ENCODE measurements around the gene MAP3K4.

MAP3K4 gene

DNA sequence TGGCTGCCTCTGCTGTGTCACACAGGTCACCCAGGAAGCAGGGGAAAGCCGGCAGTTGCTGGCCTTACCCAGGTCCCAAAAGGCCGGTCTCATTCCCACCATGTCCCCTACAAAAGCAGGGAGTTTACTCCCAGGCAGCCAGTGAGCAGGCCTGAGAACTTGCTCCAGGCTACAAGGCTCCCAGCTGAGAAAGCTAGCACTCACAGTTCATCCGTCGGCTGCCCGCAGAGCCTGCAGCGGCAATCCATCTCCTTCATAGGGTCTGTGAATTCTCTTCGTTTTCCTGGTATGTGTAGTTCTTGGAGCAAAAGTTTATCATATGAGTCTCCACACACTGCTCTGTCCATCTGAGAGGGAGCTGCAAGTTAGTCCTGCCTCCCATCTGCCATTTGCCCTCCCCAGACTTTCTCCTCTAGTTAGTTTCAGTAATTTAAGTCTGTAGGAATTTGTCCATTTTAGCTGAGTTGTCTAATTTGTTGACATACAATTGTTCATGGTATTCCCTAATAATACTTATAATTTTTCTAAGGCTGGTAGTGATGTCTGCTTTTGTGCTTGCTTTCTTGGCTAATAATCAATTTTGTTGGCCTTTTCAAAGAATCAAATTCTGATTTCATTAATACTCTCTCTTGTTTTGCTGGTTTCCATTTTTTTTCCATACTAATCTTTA, 135.6 kb downstream of the MAP3K4 start:
- no peak for FAIRE-seq

DNA sequence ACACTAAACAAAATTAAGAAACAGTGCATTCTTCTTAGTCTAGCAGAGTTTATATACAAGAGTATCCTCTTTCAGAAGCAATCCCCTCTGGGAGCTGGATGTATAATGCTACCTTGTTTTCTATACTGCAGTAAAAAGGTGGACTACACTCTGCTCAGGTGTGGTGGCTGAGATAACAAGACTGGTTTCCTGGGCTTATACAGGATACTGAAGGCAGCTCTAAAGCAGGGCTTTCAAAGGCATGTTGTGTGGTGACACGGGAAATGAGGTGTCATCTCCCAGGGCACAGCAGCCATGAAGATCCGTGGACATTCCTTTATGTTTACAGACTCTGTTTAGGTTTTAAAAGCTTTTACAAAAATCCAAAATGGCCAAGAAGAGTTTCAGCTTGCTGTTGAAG, 136.7 kb downstream of the MAP3K4 start:
- FAIRE-seq: no peak

DNA sequence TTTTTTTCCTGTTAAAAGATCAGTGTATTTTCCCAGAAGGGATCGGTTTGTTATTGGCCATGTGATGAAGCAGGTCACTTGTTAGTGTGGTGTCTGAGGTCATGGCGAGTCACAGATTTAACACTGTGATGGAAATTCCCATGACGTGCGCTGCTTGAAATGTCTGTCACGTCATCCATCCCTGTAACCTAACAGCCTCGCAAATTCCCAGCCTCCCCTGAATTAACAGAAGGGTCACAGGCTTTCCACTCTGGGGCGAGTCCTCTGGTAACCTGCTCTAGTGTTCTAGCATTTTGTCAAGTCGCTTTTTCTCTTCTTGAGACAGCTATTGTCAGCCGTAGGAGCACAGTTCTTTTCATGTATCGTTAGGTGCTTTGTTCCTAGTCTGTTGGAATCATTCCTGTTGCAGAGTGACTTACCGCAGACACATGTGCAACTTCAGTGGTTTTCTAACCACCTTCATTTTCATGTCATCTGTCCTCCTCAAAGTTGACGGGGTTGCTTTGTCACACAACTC, 137.2 kb downstream of the MAP3K4 start:
- no peak for FAIRE-seq

DNA sequence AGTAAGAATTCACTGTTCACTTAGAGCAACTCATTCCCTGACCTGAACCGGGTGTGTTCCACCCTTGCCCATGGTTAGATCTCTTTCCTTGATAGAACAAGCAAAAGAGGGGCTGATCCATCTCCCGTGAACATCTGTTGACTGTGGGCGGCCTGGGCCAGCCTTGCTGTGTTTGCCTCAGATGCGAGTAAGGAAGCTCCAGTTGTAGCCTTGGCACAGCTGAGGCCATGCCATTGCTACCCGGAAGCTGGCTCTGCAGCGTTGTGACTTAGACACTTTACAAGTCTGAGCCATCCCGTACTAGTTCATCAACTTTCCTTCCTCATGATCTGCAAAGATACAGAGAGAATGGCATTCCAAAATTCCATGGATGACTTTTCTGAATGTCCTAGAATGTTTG, 139.0 kb downstream of the MAP3K4 start:
- no peak for FAIRE-seq

DNA sequence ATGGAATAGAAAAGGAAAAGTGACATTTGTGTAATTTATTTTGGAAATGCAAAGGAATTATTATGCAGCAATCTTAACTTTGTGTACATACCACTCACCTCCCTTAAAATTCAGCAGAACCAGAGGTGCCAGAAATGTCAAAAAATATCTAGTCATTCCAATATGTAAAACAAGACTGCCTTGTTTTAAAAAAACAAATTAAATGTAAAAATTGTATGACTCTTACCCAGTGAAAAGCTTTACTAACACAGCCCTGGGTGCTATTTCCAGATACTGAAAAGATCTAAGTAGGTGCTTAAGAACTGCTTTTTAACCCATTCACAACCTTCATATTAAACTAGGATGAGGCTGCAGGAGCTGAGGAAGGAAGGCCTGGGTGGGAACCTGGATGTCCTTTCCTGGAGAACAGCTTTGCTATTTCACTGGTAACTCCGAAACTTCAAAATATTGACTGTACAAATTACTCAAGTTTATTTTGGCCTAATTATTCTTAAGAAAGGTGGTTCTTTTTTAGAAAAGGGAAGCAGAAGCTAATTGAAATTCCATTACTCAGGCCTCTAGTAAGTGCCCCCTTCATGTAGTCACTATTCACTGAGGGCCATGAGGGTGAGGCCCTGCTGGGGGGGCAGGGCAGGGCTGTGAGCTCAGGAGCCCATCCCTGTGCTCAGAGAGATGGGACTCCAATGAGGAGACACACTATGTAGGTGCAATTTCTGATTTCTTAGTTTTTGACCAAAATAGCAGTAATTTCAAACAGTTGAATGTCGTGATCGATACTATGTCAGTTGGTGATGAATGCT, 139.6 kb downstream of the MAP3K4 start:
- FAIRE-seq: no peak

DNA sequence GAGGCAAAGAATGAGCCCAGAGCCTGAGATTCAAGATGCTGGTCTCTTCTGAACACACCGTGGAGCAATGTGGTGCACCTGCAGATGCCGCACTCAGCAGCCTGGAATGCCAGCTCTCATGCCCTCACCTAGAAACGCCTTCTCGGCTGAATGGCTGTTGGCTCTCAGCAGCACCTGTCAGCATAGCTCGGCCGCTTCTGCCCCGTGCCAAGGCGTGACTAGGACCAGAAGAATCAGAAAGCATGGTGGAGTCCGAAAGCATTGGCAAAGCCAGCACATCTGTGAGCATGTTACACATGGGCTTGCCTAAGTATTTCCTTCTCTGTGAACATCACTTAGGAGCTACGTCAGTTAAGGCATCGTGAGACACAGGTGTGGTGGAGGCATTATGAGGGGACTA, 140.8 kb downstream of the MAP3K4 start:
- FAIRE-seq: no peak

DNA sequence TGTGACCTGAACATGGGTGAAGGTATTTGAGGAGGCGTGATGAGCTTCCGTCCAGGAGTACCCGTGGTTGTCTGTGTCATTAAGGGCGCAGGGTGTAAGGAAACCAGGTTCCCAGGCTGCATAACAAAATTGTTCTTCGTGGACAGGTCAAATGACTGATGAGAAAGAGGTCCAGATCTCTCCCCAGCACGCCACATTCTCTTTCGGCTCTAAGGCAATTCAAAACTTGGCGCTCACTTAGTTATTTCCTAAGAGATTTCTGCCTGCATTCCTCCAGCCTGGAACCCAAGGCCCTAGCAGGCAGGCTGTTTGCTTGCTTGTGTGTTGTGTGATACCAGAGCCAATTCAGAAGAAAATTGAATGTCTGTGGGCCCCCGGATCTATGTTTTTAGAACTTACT, 142.4 kb downstream of the MAP3K4 start:
- no peak for FAIRE-seq

DNA sequence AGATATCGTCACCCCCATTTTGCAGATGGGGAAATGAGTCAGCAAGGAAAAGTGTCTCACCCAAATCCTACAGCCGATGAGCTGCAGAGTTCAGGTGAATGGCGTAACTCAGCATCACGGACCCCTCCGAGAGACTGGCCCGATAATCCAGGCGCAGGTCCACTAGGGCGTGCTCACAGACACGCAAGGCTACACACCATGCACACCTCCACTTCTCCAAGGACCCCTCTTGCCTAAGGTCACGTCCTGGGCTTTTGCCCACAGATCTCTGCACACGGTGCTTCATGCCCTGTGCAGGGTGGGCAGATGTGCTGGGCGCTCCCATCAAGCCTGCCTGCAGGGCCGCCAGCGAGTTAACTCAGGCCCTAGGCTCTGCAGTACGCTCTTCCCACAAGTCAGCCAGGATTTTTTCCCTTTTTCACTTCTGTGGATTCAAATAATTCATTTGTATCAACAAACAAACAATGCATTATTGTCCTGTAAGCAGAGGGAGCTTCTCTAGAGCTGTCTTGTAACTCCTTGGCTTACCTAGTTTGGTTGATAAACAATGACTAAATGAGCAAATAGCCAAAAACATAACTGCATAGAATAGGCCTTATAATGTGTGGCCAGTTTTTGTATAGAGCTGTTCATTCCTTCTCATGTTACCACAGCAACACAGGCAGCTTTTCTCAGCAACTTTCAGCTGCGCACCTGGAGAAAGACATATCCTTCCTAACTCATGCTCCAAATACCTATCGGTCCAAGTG, 143.2 kb downstream of the MAP3K4 start:
- FAIRE-seq: no peak

DNA sequence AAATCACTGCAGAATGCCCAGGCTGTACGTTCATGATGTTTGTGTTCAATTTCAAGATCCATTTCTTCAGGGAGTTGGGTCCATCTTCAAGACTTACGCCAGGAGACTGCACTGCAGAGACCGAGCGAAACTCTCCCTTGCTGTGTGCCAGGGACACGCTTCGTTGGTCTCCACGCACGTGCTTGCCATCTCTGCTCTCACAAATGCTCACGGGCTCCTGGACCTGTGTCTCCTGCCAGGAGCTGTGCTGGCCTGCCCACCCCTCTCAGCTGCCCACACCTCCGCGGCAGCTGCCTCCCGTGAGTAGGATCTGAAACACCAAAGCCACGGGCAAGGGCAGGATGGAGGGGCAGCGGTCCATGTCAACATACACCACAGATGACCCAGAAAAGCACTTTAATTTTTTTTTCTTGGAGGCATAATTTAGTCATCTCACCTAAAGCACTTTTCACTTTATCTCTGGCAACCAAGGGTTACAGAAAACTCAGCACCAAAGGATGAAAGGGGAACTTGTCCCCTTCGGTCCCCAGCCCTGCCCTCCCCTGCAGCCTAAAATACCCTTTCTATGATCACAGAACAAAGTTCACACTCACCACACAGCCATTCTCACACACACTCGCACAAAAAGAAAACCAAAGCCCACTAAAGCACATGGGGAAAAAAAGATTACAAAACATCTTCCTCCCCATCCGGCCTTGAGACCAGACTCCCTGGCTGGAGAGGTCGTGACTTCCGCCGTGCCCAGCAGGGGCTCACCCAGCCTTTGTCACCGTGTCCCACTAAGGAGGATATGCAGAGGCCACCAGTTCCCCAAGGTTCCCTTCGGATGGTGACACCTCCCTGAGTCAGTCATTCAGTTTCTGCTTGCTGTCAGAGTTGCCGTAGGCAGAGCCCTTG, 144.4 kb downstream of the MAP3K4 start:
- FAIRE-seq: no peak

DNA sequence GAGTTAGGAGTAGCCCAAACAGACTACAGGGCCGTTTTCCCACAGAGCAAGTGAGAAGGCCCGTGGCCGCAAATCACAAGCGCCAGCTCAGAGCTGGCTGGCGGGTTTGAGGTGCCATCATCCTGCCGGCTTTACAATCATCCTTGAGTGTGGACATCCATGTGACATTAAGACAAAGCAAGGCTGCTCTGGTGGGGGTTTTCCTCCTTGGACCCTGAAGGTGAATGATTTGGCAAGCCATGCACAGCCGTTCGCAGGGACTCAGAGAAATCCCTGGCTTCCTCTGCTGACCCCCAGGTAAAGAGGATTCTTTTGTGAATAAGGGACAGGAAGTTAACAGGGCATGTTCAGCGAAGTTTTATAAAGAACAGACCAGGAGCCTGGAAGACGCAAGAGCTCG, 145.1 kb downstream of the MAP3K4 start:
- no peak for FAIRE-seq

DNA sequence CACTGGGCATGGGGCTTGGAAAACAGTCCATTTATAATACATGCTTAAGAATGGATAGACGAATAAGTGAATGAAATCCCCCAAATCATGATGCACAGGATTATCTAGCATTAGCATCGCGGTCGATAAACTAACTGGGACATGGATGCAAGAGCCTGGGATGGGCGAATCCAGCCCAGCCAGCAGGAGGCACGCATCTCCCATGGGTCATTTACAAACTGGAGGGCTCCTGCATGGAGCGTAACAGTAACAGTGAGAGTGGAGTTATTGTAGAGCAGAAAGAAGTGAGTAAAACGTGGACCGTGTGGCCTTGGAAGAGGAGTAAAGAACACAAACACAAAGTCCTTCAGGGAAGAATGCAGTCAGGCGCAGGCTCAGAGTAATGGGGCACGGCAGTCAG, 145.8 kb downstream of the MAP3K4 start:
- FAIRE-seq: no peak

DNA sequence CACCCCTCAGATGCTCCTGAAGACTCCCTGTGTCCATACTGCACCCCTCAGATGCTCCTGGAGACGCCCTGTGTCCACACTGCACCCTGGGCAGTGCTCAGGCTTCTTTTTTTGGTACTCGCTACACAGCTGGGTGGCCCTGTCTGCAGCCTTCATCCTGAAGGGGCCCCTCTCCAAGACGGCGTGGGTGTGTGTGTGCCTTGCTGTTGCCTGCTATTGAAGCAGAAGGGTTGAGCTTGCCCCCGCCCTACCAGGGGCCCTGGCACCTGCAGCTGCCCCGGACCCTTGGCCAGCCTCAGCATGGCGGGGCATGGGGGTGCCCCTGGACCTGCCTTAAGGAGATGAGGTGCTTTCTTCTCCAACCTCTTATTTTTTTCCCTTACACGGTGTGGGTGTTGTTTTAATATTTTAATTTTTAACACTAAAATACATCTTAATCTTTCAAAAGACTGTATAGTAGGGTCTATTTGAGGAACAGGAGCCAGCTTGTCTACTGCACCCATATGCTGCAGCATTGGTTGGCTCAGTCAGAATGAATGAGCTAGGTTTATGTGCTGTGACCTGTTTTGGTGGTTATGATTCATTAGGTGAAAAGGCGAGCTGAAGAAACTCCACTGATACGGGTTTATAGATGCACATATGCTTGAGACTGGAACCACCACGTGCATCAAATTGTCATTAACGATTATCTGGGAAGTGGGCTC, 146.4 kb downstream of the MAP3K4 start:
- FAIRE-seq: no peak

DNA sequence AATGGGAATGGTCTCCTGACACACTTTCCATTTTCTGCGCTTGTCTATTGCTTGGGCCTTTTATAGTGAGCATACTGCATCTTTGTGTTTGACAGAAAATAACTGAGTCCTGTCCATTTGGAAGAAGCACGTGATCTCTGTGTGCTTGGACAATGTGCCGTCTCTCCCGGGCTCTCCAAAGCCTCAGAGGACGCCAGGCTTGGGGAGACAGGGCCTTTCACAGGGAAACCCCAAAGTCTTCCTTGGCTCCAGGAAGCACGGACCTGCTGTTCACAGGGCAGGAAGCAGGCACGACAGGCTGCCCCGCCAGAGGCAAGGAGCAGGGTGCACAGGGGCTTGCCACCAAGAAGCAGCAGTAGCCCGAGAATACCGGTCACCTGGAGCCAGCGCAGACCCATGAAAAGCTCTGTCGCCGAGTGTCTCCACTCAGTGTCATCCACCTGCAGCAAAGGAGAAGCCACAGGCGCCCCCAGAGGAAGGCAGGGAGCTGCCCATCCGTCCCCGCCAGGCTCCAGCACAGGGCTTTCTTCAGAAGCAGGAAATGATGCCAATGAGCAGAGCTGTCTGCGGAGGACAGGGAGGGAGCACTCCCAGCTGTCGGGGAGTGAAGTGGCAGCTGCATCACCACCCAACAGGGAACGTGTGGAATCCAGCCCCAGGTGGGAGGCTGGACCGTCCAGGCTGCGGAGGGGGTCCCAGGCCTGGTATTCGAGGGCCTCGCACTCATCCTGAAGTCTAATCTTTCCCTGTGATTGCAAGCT, 147.2 kb downstream of the MAP3K4 start:
- no peak for FAIRE-seq

DNA sequence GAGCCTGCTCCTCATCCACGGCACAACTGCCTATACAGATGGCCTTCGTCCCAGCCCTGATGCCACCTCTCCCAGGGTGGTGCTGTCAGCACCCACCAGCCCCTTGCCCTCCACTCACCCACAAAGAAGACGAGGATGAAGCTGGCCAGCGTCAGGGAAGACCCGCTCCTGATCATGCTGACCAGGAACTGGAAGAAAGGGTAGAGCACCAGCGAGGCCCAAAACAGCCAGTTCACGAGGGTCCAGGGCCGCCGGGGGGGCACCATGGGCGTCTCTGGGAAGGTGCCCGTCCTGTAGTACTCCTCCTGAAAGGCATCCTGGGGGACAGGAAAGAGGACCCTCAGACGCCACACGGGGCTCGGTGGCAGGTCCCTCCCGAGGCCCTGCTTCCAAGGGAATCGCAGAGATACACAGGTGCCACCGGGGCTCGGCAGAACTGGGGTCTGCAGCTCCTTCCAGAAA, 147.8 kb downstream of the MAP3K4 start:
- no peak for FAIRE-seq

DNA sequence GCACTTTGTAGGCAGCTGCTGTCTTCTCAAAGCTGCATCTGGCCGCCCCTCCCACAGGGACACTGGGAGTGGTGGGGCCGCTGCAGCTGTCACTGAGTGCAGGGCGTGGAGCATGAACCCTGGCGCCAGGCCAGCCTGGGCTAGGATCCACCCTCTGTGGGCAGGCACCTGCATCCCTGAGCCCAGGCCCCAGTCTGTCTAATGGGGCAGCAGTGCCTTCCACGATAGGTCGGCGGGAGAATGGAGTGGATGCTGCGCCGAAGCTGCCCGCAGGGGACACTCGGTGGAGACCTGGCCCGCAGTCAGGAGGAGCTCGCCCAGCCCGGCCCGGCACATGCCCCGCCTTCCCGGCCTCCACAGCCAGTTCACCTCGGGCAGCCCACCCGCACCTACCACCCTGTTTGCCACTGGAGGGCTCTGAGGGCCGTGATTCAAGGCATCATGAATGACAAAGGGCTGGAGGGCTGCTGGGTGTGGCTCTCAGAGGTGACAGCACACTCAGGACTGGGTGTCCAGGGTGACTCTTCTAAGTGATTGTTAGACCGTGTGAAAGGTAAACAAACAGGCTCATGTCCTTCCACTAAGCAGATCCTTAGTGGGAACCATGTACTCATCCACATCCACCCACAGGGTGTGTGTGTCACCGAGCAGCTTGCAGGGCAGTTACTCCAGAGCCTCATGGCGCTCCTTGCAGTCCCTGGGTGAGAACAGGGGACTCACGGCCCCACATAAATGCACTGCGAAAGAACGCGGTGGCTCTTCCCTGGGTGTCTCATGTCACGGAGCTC, 148.4 kb downstream of the MAP3K4 start:
- FAIRE-seq: no peak

DNA sequence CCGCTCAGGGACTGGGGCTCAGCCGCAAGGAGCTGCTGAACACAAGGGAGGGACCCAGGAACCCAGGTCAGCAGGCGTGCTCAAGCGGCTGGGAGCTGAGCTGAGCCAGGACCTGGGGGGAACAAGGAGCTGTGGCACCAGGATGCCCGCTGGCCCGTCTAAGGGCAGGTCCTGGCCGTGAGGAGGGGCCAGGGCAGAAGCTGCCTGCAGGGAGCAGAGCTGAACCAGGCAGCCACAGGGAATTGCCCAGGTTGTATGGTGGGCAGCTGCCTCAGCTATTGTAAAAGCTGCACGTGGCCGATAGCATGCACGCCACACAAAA, 148.9 kb downstream of the MAP3K4 start:
- FAIRE-seq: no peak

DNA sequence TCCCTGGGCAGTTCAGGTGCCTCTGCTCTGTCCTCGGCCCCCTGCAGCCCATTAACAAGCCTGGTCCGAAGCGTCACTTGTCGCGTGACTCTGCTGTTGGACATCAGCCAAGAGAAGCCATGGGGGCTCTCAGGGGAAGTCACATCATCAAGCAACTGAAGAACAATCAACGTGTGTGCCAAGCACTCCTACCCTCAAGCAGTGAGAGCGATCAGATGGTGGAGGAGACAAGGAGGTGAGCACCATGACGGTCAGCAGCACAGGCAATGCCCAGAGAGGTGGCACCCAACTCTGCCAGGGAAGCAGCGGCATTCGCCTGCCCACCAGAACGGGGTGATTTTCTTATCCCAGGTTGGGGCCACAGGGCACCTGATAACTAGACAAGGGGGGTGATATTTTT, 149.6 kb downstream of the MAP3K4 start:
- FAIRE-seq: no peak

DNA sequence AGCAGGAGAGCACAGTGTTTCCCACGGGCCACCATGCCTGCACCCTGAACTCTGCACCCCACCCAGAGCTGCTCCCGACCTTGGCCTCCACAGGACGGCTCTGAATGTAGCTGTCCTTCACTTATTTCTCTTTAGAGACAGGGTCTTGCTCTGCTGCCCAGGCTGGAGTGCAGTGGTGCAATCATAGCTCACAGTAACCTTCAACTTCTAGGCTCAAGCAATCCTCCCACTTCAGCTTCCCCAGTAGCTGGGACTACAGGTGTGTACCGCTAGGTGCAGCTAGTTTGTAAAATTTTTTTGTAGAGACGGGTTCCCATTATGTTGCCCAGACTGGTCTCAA, 151.4 kb downstream of the MAP3K4 start:
- no peak for FAIRE-seq

DNA sequence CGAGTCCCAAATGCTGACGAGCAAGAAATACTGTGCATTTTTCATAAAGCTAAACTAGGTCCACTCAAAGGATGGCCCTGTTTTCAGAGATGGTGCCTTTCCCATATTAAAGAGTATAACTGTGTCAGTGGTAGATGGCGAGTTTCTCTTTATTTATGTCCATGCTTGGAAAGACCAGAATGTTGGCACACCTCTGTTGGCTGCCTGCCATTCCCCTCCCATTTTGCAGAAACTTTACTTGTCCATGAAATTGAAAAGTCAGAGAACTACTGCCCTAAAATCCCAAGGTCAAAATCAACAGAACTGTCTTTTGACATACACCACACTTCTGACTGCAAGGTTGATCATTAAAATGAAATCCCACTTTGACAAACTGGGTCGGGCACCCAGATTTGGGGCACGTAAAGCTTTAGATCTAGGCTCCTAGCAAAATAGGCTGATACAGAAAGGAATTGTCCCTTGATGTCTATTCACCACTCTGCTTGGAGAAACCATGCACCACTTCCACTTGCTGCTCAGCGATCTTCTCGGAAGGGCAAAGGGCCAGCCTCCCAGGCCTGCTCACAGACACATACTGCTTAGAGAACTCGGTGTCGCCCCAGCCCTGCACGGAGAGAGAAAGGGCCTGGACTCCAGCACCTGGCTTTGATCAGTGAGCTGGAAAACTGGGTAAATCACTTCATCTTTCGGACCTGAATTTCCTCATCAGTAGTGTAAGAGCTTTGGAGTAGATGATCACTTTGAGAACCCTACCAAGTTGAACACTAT, 152.3 kb downstream of the MAP3K4 start:
- no peak for FAIRE-seq

DNA sequence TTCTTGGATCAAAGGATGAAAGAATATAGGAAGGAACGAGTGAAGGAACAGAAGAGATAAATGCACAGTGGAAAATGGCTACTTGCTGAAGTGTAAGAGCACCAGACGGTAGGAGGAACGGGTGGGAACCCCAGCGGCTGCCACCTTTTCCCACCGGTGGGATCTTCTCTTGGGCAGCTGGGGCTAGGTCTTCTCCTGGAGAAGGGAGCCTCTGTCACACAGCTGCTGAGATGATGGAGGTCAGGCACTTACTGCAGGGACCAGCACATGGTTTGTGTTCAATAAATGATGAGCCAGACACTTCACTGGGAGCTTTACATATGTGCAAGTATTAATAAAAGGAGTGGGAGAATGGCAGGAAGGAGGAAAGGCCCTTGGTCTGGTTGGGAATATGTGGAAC, 158.6 kb downstream of the MAP3K4 start:
- no peak for FAIRE-seq

Data from colon (tissue), 2 donors.